Measurements from ENCODE around the gene CCDC15.
"Not testable (repeated sequence)": the region's sequence is repeated elsewhere in the genome, so short reads cannot be mapped to it uniquely, and the experiment has no call there.

GRCh38 chr11:125056111-125056510 lies 102.1 kb downstream of the CCDC15 start:
- TF ChIP-seq CTCF (IDR thresholded peaks at IDR 0.05; ENCODE audit: borderline replicate concordance, extremely low read depth, low read length, poor library complexity, severe bottlenecking); EZH2 (IDR thresholded peaks at IDR 0.05; ENCODE audit: borderline replicate concordance, low read depth, low read length, severe bottlenecking): not testable (repeated sequence)
